ENCODE results near the gene MXRA7.
"Not testable (repeated sequence)": the region's sequence is repeated elsewhere in the genome, so short reads cannot be mapped to it uniquely, and the experiment has no call there.

MXRA7 gene

DNA sequence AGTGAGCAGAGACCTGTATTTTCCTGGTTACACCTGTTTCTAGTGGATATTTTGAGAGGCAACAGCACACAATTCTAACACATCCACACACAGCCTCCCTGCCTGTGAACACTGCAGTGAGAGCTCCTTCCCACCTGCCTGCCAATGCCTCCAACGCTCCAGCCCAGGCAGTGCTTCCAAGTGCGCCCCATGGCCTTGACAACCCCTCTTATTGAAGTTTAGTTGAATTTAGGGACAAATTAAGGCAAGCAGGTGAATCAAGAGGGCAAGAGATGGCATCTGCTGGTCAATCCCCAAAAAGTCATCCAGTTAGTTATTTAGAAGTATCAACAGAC is 4.7 kb upstream of the MXRA7 start:
- no peak for DNase-seq

DNA sequence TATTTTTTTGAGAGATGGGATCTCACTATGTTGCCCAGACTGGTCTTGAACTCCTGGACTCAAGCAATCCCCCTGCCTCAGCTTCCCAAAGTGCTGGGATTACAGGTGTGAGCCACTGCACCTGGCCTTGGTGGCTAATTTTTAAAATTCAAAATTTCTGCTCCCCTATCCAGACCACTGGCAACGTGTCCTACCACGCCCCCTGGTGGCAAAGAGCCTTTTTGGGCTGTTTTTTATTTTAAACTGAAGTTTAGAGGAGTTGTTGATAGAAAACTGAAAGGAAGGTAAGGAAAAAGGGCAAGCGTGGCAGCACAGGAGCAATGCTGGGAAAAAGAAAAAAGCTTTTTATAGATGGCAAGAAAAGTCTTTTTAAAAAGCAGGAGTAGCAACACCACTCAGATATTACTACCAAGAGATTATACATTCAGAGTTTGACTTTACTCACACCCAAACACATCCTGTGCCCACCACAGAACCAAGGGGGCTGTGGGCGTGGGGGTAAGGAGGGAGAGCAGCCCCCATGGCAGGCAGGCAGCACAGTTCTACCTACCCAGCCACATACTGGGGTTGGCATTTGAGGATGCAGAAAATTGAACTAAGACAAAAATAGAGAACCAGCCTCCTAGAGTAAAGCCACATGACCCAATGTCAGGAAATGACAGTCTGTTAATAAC is 4.2 kb upstream of the MXRA7 start:
- DNase-seq, result peak; percentile 78 to 82

DNA sequence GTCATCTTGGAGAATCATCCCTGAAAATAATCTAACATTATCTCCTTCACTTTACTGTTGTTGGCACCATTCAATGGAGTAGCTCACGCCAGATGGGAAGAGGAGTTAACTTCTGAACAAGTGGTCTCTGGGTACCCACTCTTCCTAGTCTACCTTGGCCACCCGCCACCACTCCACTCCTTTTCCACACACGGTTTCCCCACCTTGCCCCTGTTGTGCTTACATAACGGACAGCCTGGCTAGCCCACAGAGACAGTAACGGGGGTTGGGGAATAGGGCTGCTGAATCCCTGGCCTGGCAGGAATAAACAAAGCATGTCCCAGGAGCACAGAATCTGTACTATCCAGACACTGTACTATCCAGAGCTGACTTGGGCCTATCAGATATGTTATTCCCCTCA is 3.6 kb upstream of the MXRA7 start:
- no peak for DNase-seq

DNA sequence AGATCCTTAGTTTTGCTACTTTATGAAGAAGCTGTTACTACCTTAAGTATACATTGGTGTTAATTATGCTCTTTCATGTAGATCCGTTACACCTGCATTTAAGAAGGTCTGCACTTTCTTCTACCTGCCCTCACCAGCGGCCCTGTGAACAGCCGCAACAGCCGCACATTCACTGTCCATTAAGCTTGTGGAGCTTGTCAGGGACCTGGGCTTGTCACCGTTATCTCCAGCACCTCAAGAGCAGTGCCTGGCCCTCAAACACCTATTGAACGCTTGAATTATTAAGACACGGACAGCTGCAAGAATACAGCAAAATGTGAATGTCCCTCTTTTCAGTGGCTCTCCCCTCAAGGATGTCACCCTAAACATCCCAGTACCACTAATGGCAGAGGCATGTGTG is 3.0 kb upstream of the MXRA7 start:
- no peak for DNase-seq

DNA sequence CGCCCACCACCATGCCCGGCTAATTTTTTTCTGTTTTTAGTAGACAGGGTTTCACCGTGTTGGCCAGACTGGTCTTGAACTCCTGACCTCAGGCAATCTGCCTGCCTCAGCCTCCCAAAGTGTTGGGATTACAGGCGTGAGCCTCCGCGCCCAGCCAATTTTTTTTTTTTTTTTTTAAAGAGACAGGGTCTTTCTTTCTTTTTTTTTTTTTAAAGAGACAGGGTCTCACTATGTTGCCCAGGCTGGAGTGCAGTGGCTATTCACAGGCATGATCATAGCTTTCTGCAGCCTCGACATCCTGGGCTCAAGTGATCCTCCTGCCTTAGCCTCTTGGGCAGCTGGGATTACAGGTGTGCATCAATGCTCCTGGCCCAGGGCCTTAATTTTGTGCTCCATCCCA is 1.6 kb upstream of the MXRA7 start:
- not testable (repeated sequence) for DNase-seq

DNA sequence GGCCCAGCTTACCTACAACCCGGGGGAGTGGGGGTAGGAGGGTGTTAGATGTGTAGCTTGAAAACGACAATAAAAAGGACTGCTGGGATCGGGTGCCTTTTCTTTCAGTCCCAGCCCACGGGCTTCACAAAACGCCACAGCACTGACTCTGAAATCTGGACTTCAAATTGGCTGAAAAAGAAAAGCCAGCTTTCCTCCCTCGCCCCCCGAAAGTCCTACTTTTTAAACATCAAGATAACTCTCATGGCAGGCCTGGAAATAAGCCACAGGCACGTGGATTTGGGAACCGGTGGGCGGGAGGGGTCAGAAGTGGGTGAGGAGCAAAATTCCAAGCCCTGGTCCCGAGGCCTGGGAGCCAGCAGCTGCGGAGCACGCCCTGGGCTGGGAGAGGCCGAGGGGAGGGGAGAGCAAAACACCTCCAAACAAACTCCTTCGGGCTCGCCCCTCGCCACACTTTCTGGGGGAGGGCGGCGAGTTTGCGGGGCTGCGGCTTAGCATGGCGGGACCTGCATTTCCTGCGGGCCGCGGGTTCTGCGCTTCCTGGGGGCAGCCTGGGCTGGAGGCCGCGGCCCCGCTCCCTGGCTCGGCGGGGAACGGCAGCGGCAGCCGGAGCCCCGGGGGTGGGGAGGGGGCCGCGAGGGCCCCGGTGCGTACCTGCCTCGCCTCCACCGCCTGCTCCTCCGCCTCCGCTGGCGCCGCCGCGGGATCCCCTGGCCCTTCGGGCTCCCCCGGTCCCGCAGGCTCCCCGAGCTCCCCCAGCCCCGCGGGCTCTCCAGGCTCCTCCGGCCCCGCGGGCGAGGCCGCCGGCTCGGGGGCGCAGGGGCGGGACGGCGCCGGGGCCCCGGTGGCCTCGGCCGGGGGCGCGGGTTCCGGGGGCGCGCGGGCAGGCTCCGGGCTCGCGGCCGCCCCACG is 558 bp downstream of the MXRA7 start:
- DNase-seq, result not testable (repeated sequence)

DNA sequence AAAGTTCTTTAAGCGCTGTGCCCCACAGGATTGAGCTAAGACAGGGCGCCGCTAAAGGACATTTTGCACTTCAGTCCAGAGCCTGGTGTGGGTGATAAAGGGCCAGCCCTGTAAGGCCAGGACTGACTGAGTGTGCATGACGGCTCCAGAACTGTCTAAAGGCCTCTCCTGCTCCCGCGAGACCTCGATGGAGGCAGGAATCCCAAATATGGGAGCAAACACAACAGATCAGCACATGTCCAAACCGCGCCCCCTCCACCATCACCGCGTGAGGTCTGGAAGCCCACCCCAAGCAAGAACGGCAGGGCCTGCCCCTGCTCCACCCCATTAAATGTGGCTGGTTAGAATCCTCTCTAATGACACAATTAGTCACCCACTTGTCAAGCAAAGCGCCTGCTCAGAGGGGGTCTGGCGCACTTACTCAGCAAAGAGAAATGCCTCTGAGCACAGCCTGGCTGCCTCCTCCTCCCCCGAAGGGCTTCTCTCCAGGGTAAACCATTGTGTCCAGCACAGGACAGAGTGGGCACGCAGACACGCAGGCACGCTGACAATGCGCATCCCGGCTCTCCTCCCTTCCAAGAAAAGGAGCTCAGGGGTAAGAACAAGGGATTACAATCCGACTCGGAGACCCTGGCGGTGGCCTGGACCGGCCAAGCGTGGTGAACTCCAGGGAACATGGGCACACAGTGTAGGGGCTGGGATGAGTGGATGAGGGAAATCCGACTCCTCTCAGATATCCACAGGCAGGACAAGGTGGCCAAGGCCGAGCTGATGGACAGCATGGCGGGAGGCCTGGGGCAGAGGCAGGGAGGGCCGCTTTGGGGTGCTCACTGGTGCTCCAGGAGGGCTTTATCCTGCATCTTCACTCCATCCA is 1.5 kb downstream of the MXRA7 start:
- no peak for DNase-seq

DNA sequence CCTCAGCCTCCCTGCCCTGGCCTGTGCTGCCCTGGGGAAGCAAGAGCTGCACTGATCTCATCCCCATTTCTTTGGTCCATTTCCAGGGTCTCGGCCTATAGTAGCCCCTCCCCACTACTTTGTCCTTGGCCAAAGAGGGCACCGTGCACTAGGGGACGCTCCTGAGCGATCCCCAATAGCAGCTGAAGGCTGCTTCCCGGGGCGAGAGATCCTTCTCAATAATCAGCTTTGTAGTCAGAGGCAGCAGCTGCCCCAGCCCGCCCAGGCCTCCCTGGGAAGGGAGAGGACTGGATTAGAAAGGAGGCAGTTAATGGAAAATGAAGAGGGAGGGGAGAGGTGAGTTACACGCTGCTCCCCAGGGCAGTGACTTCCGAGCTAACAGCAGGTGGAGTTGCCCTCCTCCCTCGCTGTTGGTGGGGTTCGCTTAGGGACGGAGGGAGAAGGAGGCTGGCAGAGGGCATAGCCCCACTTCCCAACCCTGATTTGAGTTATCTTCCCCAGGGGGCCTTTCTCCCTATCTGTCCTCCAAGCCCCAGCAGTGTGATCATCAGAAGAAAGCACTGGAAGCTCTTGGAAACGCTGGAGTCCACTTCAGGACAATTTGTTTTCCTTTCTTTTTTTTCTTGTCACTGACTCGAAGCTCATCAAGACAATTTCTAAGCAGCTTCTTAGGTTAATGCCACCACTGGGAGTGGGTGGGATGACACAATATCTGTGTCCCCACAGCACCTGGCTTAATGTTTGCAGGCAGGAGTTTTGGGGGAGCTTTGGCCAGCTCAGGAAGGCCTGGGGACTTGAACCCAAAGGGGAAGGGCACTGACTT is 2.6 kb downstream of the MXRA7 start:
- DNase-seq, result no peak

DNA sequence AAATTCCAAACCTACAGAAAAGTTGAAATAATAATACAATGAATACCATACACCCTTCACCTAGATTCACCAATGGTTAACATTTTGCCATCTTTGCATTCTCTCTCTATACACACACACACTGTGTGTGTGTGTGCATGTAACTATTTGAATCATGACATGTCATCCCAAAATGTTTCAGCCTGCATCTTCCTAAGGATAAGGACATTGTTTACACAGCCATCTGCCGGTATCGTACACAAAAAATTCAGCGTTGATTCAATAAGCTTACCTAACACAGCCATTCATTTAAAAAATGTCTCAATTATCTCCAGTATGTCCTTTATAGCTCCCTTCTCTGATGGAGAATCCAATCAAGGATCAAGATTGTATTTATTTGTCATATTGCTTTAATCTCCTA is 3.9 kb downstream of the MXRA7 start:
- no peak for DNase-seq

DNA sequence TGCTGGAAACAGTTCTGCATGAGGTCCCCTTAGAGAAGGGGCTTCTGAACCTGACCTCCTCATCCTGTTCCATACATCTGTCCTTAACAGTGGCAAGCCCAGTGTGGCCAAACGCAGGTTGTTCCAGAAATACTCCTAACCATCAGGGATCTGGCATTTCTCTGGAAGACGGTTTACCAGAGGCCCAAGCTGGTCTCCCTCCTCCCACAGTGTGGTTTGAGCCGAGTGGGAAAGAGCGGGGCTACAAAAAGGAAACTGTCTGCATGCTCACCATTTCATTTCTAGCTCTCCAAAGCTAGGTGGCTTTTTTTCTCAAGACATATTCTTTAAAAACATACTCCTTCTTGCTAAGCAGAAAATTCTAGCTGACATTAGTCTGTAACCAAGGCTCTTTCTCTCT is 6.0 kb downstream of the MXRA7 start:
- DNase-seq, result no peak

DNA sequence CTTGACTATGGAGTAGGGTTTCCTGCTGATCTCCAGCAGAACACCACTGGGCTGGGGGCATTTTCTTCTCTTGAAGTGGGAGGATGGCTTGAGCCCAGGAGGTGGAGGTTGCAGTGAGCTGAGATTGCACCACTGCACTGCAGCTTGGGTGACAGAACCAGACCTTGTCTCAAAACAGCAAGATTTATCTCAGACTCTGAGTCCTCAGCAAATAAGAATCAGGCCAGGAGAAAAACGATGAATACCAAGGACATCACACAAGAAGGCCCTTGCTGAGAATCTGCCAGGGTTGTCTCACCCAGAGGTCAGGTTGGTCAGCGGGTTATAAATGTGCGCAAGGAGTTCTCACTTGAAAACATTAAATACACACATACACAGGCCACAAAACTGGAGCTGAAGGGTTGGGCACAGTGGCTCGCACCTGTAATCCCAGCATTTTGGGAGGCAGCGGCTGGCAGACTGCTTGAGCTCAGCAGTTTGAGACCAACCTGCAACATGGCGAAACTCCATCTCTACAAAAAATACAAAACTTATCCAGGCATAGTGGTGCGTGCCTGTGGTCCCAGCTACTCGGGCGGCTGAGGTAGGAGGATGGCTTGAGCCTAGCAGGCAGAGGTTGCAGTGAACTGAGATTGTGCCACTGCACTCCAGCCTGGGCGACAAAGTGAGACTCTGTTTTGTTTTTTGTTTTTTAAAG is 7.7 kb downstream of the MXRA7 start:
- no peak for DNase-seq

DNA sequence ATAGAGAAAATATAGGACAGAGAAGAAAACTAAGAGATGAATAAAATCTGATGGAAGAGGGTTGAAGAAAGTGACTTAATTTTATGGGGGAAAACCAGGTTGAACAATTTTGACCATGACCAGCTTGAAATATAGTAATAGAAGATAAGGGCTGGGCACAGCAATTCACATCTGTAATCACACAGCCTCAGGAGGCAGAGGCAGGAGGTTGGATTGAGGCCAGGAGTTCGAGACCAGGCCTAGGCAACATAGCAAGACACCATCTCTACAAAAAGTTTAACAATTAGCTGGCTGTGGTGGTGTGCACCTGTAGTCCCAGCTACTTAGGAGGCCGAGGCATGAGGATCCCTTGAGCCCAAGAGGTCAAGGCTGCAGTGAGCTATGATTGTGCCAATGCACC is 8.7 kb downstream of the MXRA7 start:
- no peak for DNase-seq

DNA sequence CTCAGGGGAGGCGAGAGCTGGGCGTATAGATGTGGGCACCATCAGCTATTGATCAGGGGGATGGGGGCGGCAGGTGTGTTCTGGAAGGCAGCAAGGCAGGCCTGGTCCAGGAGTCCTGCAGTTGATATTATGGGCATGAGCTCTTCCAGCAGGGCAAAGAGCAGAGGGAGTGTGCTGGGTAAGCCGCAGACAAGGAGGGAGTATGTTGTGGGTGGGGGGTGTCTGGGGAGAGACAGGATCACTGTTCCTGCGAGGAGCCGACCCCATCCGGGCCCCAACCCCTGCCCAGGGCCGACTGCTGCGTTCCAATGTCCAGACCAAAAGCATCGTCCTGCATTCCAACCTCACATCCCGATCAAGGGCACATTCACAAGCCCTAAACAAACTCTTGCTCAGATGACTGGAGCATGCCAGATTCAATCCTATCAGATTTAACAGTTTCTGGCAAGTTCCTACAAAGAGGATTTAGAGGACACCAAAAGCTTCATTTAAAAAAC is 9.2 kb downstream of the MXRA7 start:
- no peak for DNase-seq

DNA sequence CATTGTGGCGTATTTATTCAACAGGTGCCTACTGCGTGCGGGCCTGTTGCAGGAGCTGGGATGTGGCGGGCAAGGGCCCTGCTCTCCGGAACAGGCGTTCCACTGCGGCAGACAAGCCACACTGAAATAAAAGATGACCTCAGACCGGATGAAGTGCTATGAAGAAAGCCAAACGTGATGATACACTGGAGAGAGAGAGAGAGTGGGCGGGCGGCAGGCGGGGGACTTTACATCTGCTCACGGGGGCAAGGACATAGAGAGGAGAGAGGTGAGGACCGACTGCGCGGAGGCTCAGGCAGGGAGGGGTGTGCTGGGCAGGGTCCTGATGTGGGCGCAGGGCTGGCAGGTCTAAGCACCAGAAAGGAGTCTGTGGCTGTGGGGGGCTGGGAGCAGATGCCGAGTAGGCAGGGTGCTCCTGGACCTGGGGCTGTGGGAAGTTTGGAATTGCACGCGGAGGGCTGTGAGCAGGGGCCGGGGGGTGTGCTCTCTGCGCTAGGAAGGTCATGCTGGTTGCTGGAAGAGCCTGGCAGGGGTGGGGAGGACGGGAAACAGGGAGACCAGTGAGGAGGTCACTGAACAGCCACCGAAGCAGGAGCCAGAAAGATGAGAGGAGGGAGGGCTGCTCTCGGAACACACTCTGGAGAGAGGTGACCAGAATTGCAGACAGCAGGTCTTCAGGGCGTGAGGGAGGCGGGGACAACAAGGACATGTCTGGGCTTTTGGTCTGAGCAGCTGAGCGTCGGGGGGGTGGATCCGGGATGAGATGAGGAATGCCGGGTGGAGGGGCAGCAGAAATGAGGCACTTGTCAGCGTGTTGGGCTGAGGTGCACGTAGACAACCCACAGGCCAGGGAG is 9.9 kb downstream of the MXRA7 start:
- no peak for DNase-seq

DNA sequence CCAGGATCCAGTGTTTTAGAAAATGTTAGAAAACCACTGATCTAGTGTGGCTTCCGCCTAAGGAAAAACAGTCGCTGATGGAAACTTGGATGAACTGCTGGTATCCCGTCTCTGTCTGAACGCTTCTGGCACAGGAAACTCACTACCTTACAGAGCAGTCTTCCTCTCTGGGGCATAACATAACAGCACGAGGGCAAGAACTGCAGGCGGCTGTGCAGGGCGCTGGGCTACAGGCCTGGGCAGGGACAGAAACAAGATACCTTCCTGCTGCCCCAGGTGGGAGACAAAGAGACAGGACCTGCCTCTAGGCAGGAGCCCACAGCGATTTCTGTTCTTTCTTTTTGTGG is 10.5 kb downstream of the MXRA7 start:
- no peak for DNase-seq

DNA sequence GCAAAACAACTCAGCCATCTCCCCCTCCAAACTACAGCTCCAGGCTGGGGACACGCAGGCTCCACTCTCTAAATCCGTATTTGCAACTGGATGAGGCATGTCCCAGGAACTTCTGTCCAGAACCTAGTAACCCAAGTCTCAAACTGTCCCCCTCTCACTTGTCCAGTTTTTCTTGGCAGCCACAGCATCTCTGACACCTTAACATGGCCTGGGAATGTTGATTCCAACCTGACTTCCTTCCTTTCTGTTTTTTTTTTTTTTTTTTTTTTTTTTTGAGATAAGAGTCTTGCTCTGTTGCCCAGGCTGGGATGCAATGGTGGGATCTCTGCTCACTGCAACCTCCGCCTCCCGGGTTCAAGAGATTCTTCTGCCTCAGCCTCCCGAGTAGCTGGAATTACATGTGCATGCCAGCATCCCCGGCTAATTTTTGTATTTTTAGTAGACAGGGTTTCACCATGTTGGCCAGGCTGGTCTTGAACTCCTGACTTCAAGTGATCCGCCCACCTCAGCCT is 12.2 kb downstream of the MXRA7 start:
- DNase-seq, result not testable (repeated sequence)

DNA sequence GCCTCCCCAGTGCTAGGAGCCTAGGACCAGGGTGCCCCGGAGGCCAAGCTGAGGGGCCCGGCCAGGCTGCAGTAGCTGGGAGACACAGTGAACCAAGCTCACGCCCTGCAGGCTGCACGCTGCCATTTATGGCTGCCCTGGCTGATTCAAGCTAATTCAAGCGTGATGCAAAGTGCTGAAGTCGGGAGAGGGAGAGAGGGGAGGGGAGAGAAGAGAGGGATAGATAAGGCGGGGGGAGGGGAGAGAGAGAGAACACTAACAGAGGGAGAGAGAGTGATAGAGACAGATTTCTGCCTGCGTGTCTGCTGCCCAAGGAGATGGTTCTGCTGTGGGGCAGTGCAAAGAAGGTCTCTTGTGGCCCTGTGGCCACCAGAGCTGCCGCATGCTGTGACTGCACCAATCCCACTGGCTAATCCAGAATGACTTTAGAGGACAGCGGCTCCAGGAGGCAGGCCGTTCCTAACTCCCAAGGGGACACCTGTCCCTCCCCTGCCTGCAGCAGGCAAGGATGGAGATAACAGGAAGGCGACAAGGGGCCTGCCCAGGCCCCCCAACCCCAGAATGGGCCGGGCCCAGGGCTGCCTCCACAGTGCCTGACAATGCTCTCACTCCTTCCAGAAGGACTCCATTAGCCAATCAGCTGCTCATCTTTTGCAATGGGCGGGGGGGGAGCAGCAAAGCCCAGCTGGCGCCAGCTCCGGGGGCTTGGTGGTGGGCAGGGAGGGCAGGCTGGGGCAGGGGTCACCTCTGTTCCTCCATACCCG is 12.9 kb downstream of the MXRA7 start:
- DNase-seq, result no peak

DNA sequence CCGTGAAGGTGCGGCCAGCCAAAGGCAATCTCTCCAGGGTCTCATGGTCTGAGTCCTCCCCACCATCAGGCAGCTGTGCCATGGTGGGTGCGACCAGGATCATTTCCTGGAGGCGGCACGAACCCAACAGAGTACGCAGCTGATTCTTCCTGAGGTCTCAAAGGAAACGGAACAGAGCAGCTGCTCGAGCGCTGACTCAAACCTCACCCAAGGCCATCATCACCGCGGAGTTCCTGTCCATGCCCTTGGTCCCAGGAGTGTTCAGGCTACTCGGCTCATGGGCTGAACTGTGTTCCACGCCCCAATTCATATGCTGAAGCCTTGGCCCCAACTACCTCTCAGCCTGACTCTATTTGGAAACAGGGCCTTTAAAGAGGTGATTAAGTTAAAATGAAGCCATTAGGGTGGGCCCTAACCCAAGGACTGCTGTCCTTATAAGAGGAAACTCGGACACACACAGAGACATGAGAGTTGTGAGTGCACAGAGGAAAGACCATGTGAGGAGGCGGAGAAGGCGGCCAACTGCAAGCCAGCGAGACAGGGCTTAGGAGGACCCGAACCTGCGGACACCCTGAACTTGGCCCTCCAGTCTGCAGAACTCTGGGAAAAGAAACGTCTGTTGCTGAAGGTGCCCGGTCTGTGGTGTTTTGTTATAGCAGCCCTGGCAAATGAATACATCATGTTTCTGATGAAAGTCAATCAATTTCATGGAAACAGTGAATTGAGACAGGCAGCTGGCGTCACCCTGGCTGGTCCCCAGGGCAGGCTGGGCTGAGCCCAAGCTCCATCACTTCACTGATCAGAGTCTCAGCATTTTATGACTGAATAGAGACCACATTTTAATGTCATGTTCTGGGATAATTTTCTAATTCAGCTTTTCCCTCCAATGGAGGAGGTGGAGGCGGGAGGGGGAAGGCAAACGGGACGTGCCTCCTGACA is 13.7 kb downstream of the MXRA7 start:
- DNase-seq, result no peak
